Activated CD8-positive, alpha-beta memory T cell treated with anti-CD3 and anti-CD28 coated beads, Interleukin-2, amount 50 U/mL, for 1 hour (primary cell): ENCODE data around the gene KLHDC7A.
"Not testable (repeated sequence)": the region's sequence is repeated elsewhere in the genome, so short reads cannot be mapped to it uniquely, and the experiment has no call there.

Source experiments
- DNase-seq: peaks from one replicate; pipeline ENCODE4 v3.0.0-alpha.2; 2020; ENCODE audit errors: extremely low read depth

The KLHDC7A gene

DNA sequence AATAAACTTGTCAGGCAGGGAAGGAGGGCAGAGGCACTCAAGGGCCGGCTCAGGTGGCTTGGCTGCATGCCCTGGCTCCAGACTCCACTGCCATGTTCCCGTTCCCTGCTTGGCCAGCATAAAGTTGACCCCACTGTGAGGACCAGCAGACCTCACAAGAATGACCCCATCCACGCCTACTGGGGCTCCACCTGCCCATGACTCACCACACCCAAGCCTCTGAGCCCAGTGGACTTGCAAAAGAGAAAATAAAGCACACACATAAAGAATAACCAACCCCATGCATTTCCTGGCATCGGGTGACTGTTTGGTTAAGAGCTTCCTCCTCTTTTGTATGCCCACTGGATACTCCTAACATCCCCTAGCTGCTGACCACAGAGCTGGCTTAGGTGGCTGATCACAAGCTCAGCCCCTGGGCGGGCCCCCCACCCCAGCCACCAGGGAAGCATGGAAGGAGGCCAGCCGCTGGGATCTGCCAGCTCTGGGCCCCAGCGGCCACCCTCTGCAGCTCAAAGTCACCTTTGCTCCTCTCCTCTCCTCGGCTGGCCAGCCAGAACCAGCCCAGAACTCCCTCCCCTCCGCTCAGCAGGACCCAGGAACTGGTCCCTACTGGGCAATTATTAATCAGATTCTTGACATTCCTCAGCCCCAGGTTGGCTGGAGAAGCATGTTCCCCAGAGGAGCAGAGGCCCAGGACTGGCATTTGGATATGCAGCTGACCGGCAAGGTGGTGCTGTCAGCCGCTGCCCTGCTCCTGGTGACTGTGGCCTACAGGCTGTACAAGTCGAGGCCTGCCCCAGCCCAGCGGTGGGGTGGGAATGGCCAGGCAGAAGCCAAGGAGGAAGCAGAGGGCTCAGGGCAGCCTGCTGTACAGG, at the start of gene KLHDC7A:
TSS of gene KLHDC7A (plus strand) at position 616 of the 875 bp plus-strand sequence. CDS start at position 668, 52 bp downstream.
- no peak for DNase-seq

DNA sequence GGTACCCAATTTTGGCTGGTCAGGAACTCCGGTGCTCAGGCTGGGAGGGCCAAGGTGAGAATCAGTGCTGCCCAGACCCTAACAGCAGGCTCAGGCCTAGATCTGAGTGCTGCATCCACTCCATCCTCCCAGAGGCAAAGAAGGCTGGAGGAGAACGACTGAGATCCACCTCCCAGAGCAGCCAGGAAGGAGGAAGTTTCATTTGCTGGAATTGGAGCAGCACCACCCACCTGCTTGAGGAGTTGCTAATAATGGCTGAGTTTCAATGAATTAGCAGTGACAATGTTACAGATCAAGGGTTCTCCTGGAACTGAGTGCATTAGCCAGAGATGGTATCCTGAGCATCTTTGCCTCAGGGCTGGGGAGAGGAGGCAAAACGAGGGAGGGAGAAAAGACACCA, 46.7 kb upstream of the KLHDC7A start:
- no peak for DNase-seq

DNA sequence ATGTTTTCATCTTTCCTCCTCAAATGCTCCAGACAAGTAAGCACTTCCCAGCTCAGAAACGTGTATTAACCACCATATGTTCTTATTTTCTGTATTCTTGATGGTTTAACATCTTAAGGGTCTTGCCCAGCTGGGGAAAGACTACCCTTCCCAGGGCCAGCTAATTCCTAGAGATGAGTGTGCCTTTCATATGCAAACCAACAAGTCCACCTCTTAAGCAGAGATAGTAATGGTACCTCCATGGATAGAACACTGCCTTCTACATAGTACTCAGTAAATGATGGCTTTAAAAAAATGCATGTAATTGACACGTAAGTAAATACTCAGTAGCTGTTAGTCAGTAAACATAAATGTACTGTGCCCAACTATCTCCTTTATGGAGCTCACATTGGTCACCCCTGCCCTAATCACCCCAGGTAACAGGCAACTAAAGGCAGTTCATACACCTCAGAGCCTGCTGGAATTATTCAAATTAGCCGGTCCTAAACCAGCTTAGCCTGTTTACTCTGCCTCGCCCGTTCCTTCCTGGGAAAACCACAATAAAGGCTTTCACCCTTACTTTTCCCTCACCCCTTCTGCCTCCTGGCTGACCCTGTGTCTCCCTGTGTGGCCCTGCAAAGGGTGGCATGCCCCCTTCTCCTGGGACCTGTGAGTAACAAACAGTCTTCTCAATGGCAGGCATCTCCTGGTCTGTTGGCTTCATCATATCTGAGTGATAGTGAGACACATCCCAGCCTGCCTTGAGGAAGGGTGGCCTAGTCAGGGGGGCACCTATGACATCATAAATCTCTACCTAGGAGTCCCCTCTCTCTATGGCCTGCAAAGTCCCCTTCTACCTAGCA, 40.1 kb upstream of the KLHDC7A start:
- DNase-seq, result no peak

DNA sequence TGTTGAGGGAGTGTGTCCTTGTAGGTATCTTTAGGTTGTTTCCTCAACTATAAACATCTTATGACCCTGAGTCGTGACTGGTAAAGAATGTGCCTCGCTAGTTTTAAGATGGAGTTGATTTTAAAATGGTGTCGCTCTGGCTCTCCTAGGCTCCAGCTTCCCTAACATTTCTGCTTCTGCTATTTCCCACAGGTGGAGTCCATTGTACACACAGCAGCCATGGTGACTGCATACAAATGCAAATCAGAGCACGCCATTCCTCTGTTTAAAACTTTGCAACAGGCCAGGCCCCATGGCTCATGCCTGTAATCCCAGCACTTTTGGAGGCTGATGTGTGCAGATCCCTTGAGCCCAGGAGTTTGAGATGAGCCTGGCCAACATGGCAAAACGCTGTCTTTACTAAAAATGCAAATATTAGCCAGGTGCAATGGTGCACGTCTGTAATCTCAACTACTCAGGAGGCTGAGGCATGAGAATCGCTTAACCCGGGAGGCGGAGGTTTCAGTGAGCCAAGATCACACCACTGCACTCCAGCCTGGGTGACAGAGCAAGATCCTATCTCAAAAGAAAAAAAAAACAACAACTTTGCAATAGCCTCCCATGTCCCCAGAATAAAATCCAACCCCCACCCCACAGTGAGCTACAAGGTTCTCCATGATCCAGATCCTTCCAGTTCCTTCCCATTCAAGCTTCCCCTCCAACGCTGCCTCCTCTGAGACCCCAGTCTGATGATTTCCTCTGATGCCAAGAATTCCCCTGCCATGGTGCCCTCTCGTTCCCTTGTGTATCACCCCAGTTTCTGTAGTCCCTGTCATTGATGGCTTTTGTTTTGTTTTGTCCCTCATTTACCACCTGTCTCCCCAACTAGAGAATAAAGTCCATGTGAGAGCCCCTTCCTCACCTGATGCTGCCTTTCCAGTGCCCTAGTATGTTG, 36.9 kb upstream of the KLHDC7A start:
- no peak for DNase-seq

DNA sequence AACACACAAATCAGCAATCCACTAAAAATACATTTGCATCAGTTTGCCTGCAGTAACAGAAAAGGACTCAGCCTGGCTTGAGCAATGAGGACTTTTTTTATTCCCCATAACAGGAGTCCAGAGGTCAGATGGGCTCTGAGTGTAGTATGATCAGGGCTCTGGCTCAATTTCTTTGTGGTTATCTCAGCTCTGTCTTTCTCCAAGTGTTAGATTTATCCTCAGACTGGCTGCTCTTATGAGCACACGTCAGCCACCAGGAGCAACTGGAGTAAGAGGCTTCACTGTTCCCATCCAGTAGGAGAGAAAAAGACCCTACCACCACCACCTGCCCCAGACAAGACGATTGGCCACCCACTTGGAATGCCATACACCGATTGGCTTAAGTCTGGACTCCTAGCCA, 36.2 kb upstream of the KLHDC7A start:
- DNase-seq, result no peak

DNA sequence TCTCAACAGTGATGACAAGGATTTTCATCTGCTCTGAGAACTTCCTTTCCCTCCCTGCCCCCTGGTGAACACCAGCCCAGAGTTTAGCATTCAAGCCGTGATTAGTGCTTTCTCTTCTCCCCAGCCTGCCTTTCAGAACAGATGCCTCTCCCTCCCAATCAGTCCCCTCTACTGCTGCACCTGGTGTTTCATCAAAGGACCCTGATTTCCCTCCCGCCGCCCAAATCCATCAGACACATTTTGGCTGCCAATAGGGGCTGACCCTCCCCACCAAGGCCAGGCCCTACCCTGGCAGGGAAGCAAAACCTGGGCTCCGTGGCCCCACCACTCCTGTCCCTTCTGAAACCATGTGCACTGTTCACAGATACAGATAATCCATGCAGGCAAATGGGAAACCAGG, 34.0 kb upstream of the KLHDC7A start:
- DNase-seq, result no peak

DNA sequence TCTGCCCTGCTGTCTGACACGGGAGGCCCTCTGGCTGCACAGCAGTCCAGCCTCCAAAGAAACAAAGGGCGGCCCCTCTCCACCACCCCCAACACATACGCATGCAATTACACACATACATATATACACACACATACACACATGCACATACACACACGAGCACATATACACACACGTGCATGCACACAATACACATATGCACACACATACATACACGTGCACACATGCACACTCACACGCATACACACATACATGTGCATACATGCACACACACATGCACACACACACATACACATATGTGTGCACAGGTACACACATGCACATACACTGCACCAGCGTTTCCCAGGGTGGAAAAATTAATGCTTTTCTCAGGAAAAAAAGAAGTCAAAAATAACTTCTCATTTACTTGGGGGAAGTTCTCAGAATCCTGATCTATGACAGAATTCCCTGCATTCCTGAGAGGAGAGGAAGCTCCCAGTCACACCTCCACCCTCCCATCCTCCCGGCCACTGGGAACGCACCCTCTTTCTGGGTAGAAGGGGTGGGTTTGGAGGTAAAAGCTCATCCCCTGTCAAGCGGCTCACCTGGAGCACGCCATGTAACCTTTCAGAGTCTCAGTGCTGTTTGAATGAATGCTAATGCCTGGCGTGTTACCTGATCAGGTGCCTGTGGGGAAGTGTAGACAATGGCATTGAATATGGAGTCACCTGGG, 33.1 kb upstream of the KLHDC7A start:
- no peak for DNase-seq

DNA sequence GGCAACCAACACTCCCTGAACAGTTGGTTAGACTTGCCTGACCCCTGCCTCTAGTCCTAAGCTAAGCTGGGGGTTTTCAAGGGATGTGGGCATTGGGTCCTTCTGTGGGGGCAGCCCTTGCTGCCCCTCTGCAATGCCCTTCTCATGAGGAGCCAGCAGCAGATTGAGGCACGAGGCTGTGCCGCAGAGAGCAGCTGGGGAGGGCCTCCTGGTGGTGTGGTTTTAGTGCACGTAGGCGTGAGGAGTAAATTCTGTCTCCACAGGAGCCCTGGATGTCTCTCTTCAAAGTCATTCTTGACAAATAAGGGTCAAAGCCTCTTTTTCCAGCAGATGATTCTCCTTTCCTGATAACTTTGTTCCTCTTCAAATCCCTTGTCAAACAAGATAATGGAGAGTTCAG, 31.8 kb upstream of the KLHDC7A start:
- DNase-seq, result no peak

DNA sequence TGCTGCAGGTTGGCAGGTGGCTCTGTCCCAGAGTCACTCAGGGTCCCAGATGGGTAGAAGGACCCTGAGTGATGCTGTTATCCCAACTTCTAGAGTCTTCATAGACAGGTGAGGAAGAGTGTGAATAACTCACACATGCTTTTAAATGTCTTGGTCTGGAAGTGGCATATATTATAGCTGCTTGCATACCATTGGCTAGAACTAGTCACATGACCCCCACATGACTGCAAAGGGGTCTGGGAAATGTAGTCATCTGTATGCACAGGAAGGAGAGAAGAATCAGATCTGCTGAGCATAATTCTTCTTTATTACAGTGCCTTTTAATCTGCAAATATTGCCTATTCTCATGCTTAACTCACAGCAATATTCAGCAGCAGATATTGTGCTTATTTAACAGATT, 28.2 kb upstream of the KLHDC7A start:
- DNase-seq, result no peak

DNA sequence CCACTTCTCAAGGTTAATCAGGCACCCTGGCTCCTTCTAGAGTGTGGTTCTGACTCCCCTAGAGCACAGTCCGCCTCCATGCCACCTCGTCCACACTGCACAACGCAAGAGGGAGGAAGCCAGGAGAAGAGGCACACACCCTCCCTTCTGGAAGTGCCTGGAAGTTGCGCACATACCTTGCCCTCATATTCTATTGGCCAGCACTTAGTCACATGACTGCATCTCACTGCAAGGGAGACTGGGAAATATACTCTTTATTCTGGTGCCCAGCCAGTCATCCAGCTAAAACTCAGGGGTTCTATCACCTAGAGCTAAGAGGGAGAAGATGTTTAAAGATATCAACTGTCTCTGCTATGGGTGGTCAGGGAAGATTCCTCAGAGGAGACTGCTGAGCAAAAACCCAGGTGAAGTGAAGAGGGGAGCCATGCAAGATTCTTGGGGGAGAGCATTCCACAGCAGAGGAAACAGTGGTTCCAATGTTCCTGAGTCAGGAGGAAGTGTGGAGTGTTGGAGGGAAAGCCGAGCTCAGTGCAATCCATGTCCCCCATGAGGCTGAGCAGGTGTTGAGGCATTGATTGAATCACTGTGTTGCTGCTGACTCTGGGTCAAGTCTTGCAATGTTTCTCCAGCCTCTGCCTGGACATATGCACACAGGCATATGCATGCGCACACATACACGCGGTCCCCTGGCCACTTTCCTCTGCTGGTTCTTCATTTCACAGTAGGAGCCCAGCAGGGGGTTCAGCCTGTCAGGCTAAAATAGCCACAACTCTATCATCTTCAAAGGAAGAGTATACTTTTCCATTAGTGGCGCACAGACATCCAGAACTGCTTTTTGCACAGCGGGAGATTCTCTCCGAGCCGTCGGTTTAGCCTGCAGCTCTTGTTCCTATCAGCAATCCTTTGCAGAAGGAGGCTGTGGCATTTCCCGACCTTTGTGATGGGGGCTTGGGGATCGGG, 22.3 kb upstream of the KLHDC7A start:
- no peak for DNase-seq

DNA sequence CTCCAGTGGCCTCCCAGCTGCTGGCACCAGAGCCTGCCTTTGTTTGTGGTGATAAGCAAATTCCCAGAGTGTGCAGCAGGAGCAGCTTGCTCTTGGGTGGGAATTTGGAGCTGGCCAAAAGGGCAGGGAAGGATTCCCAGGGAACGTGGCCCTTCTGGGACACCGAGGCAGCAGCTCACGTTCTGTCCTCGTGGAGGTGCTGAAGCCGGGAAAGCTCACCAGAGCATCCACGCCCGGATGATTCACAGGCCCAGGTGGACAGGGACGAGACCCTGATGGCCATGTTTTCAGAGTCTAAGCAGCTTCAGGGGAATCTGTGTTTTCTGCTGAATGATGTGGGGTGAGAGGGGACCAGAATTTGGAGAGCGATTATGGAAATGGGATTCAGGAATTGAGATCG, 19.1 kb upstream of the KLHDC7A start:
- no peak for DNase-seq

DNA sequence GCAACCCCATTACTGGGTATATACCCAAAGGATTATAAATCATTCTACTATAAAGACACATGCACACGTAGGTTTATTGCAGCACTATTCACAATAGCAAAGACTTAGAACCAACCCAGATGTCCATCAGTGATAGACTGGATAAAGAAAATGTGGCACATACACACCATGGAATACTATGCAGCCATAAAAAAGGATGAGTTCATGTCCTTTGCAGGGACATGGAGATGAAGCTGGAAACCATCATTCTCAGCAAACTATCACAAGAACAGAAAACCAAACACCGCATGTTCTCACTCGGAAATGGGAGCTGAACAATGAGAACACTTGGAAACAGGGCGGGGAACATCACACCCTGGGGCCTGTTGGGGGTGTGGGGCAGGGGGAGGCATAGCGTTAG, 18.2 kb upstream of the KLHDC7A start:
- DNase-seq, result not testable (repeated sequence)

DNA sequence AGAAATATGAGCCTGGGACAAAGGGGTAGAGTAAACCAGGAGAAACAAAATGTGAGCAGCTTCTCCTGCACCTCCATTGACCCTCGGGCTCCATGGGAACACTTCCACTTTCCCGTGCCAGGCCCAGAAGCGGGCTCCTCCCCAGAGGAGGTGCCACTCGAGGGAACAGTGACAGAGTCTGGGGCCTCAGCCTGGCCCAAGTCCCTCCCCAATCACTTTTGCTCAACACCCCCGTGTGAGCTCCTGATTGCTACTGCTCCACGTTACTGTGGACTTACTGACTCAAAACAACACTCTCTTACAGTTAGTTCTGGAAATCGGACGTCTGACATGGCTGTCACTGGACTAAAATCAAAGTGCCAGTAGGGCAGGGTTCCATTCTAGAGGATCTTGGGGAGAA, 17.7 kb upstream of the KLHDC7A start:
- DNase-seq, result no peak

DNA sequence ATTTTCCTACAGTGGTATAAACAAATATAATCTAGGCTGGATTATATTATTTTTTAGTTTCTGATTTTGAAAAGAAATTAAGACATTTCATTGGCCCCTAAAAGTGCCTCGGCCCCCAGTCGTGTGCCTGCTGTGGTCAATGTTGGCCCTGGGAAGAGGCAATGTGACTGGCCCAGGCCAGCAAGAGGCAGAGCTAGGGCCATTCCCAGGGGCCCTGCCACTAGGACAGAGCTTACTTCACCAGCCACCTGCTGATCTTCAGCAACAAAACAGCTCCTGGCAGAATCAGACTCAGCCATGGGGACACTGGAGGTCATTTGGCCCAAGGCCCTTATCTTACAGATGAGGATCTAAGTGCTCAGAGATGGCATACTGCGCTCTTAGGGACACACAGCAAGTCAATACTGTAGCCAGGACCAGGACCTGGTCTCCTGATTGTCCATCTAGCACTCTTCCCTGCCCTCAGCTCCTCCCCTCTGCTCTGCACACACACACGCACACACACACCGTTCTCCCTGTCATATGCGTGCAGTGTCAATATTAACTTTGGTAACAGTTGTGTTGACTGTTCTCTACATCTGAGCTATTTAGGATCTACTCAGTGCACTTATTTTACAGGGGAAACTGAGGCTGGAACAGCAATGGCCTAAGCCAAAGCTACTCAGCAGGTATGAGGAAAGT, 16.6 kb upstream of the KLHDC7A start:
- no peak for DNase-seq

DNA sequence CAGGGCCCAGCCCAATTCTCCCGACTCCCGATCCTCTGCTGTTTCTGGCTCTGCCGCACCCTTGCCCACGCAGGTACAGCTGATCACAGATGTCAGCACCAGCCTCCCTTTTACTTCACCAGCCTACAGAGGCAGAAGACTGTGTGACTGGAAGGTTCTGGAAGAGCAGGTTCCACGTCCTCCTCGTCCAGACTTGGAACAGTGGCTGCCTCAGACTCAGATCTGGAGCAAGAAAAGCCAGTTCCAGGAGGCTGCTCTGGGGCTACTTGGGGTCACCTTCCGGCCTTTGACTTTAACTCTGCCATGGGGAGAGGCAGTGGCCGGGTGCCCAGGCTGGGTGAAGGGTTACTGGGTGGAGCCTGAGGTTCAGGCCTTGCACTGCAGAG, 16.1 kb upstream of the KLHDC7A start:
- DNase-seq, result no peak

DNA sequence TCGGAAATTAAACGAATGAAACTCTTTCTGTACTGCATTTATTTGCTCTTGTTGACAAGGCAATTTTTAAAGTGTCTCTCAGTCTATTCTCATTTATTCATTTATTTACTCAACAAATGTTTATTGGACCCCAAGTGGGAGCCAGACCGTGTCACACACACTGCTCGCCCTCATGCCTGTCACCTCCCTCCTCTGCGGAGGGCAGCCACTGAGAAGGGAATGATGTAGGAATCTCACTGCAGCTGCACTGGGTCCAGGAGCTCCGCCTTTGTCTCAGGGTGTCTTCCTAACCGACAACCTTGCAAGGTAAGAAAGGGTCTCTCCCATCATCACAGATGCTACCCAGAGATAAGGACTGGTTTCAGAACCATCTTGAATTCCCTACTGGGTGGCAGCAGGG, 14.1 kb upstream of the KLHDC7A start:
- DNase-seq, result no peak

DNA sequence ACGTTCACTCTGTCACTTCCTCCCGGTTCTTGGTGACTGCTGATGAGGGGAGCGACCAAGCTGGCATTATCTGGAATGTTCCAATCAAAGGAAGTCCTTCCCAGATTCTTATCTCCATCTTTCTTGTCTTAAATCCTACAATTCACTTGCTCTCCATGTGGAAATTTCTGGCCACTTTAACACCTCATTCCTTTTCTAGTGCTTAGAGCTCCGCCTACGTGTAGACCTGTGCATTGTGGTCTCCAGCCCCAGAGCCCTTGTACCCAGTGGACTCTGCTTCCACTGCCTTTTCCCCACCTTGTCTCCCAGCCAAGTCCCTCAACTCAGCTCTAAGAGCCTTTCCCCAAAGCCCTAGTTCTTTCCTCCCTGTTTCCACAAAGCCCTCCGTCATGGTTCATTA, 12.2 kb upstream of the KLHDC7A start:
- DNase-seq, result no peak

DNA sequence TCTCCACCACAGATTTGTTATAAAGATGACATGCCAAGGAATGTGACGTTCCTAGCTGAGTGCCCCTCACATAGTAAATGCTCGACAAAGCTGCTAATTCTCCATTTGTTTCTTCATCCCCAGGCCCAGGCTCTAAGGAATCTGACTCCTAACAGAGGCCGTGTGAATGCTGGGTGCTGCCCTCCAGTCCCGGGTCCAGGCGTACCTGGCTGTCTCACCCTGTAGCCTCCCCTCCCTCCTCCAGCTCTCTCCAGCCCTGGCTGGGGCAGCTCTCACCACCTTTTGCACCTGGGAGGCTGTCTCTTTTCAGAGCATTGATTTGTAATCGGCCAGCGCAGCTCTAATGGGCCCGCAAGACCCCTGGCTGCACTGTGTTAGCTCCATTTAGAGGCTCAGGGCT, 11.2 kb upstream of the KLHDC7A start:
- no peak for DNase-seq

DNA sequence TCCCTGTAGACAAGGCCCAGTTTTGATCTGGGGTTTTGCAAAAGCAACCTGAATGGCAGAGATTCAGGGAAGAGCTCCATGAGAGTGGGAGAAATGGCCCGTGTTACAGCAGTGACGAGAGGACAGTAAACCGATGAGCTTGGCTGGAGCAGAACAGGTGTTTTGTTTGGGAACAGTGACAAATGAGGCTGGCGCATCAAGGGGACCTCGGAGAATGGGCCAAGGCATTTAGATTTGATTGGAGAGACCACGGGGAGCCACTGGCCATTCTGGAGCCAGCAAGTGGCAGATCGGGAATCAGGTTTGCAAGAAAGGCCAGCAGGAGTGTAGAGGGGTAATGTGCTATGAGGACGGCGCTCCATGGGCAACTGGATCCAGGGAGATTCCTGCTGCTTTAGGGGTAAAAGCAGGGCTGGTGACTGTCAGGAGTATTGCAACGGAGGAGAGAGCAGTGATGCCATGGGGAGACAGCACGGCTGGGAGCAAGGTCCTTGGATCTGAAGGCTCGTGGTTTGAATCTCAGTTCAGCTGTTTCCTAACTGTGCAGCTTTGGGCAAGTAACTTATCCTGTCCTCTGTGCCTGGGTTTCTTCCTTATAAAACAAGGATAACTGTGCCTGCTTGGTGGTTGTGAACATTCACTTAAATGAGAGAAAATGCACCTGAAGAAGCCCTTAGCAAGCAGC, 9.9 kb upstream of the KLHDC7A start:
- no peak for DNase-seq
